Glomerular endothelial cell (primary cell): ENCODE measurements around the gene KDM5B. TPM values are rescaled to one million over a fixed set of nuclear protein-coding genes. Genes with fewer than 3 reads are reported as not detected.
A peak's percentile ranks its signal among the peaks of the same experiment; 100 is the strongest.
"Not testable (repeated sequence)": the region's sequence is repeated elsewhere in the genome, so short reads cannot be mapped to it uniquely, and the experiment has no call there.

Experiments used
- DNase-seq: peaks from one replicate; pipeline ENCODE4 v3.0.0-alpha.2; 2011; ENCODE audit warnings: low read depth, low spot score; ENCODE audit errors: extremely low read depth
- total RNA-seq: library from RNA; depleted of rRNA; stranded (reverse); fragments of >200 nt; gene quantifications from 2 replicates; pipeline ENCODE4 v1.2.3, GENCODE V29; 2015

KDM5B gene
- total RNA-seq, 1 donor from 2014 or later: 96.4 TPM

- no peak for DNase-seq
Measured at GRCh38 chr1:202815120-202815519, 6.9 kb upstream of the KDM5B start.

GRCh38 chr1:202812176-202813026, 4.2 kb upstream of the KDM5B start:
- DNase-seq: no peak

GRCh38 chr1:202811296-202812175, 3.3 kb upstream of the KDM5B start:
- DNase-seq: no peak

- DNase-seq: peak; percentile 48
Measured at GRCh38 chr1:202810615-202811295, 2.5 kb upstream of the KDM5B start, which contains the start of gene PCAT6. Gene PCAT6 (plus strand): TSS chr1:202810954.

- no peak for DNase-seq
Measured at GRCh38 chr1:202810193-202810614, 2.0 kb upstream of the KDM5B start.

- no peak for DNase-seq
Measured at GRCh38 chr1:202809597-202810159, 1.5 kb upstream of the KDM5B start.

- DNase-seq: no peak
Measured at GRCh38 chr1:202807451-202807925, 733 bp downstream of the KDM5B start.

- DNase-seq: no peak
Measured at GRCh38 chr1:202806845-202807450, 1.3 kb downstream of the KDM5B start.

- no peak for DNase-seq
Measured at GRCh38 chr1:202805886-202806844, 2.1 kb downstream of the KDM5B start.

- DNase-seq: no peak
Measured at GRCh38 chr1:202804126-202804525, 4.1 kb downstream of the KDM5B start.

GRCh38 chr1:202802998-202803932, 5.0 kb downstream of the KDM5B start:
- no peak for DNase-seq

GRCh38 chr1:202802034-202802433, 6.2 kb downstream of the KDM5B start:
- DNase-seq: no peak

- DNase-seq: no peak
Measured at GRCh38 chr1:202801175-202801574, 7.0 kb downstream of the KDM5B start.

GRCh38 chr1:202800742-202801141, 7.5 kb downstream of the KDM5B start:
- DNase-seq: no peak

- DNase-seq: no peak
Measured at GRCh38 chr1:202798792-202799331, 9.4 kb downstream of the KDM5B start.

GRCh38 chr1:202798260-202798659, 10.0 kb downstream of the KDM5B start:
- DNase-seq: no peak

GRCh38 chr1:202796670-202797069, 11.6 kb downstream of the KDM5B start:
- no peak for DNase-seq

GRCh38 chr1:202794931-202795330, 13.3 kb downstream of the KDM5B start:
- DNase-seq: not testable (repeated sequence)
